HUES48 (cell line): ENCODE measurements around the gene ZNF664.

Source experiments
- H3K27ac ChIP-seq: one replicate; pipeline ENCODE4 v1.7.0; 2013; ENCODE audit warnings: low read depth, low read length, inconsistent platforms
- H3K27me3 ChIP-seq: 2 replicates; pipeline ENCODE4 v1.6.1; 2013; ENCODE audit warnings: mild to moderate bottlenecking, low read length; ENCODE audit not compliant: control insufficient read depth, insufficient read depth
- H3K36me3 ChIP-seq: 2 replicates; pipeline ENCODE4 v1.6.1; 2013; ENCODE audit warnings: low read length; ENCODE audit not compliant: control insufficient read depth, insufficient read depth
- H3K4me1 ChIP-seq: 2 replicates; pipeline ENCODE4 v1.6.1; 2013; ENCODE audit warnings: mild to moderate bottlenecking, low read length; ENCODE audit not compliant: control insufficient read depth, insufficient read depth
- H3K4me3 ChIP-seq: 2 replicates; pipeline ENCODE4 v1.5.1; 2013; ENCODE audit warnings: mild to moderate bottlenecking, low read depth, low read length
- H3K9ac ChIP-seq: 2 replicates; pipeline ENCODE4 v1.6.1; 2013; ENCODE audit warnings: mild to moderate bottlenecking, low read depth, low read length, moderate library complexity
- H3K9me3 ChIP-seq: 2 replicates; pipeline ENCODE4 v1.6.1; 2013; ENCODE audit warnings: low read length; ENCODE audit not compliant: control insufficient read depth, insufficient read depth

Gene ZNF664

GRCh38 chr12:123950476-123951349 lies 22.3 kb upstream of the ZNF664 start:
- H3K9ac ChIP-seq, result no peak overlapping the region
- H3K36me3 ChIP-seq, result no peaks in the 10 kb centered on the region
- no peak overlapping the region for H3K4me3 ChIP-seq
- peaks cover 18% of the 10 kb centered on the region; the same call in 1 of the 2 replicates for H3K27me3 ChIP-seq
- H3K27ac ChIP-seq, result no peak overlapping the region
- H3K4me1 ChIP-seq, result no peaks in the 10 kb centered on the region
- no peaks in the 10 kb centered on the region for H3K9me3 ChIP-seq

GRCh38 chr12:123951467-123951866 lies 21.5 kb upstream of the ZNF664 start:
- peaks cover 21% of the 10 kb centered on the region; the same call in 1 of the 2 replicates for H3K27me3 ChIP-seq
- no peaks in the 10 kb centered on the region for H3K36me3 ChIP-seq
- no peaks in the 10 kb centered on the region for H3K4me1 ChIP-seq
- no peak overlapping the region for H3K4me3 ChIP-seq
- H3K9me3 ChIP-seq, result no peaks in the 10 kb centered on the region
- no peak overlapping the region for H3K27ac ChIP-seq
- no peak overlapping the region for H3K9ac ChIP-seq

GRCh38 chr12:123952037-123952436 lies 21.0 kb upstream of the ZNF664 start:
- Histone ChIP-seq H3K4me3 (no peak overlapping the region), H3K9ac (no peak overlapping the region), H3K27me3 (peaks cover 26% of the 10 kb centered on the region; the same call in 1 of the 2 replicates), H3K9me3 (no peaks in the 10 kb centered on the region), H3K27ac (no peak overlapping the region), H3K36me3 (no peaks in the 10 kb centered on the region), H3K4me1 (no peaks in the 10 kb centered on the region)

GRCh38 chr12:123954647-123955350 lies 18.2 kb upstream of the ZNF664 start:
- peaks cover 44% of the 10 kb centered on the region for H3K27me3 ChIP-seq

GRCh38 chr12:123956249-123956648 lies 16.8 kb upstream of the ZNF664 start:
- peaks cover 58% of the 10 kb centered on the region for H3K27me3 ChIP-seq
- no peaks in the 10 kb centered on the region for H3K4me1 ChIP-seq
- no peak overlapping the region for H3K9ac ChIP-seq
- H3K36me3 ChIP-seq, result no peaks in the 10 kb centered on the region
- H3K9me3 ChIP-seq, result no peaks in the 10 kb centered on the region
- H3K4me3 ChIP-seq, result no peak overlapping the region
- no peak overlapping the region for H3K27ac ChIP-seq

More at GRCh38 chr12:123954647-123955350, 18.2 kb upstream of the ZNF664 start:
- Histone ChIP-seq H3K9me3 (no peaks in the 10 kb centered on the region), H3K27ac (no peak overlapping the region), H3K4me1 (no peaks in the 10 kb centered on the region), H3K4me3 (no peak overlapping the region), H3K36me3 (no peaks in the 10 kb centered on the region), H3K9ac (no peak overlapping the region)

GRCh38 chr12:123957196-123957595 lies 15.8 kb upstream of the ZNF664 start:
- peaks cover 67% of the 10 kb centered on the region for H3K27me3 ChIP-seq
- no peaks in the 10 kb centered on the region for H3K36me3 ChIP-seq
- no peak overlapping the region for H3K4me3 ChIP-seq
- no peaks in the 10 kb centered on the region for H3K4me1 ChIP-seq
- no peak overlapping the region for H3K9ac ChIP-seq
- H3K27ac ChIP-seq, result no peak overlapping the region
- H3K9me3 ChIP-seq, result no peaks in the 10 kb centered on the region

- Histone ChIP-seq H3K4me1 (no peaks in the 10 kb centered on the region), H3K9ac (no peak overlapping the region), H3K9me3 (no peaks in the 10 kb centered on the region), H3K4me3 (no peak overlapping the region), H3K27me3 (peaks cover 75% of the 10 kb centered on the region), H3K36me3 (no peaks in the 10 kb centered on the region), H3K27ac (no peak overlapping the region)
These were observed 14.6 kb upstream of the ZNF664 start for GRCh38 chr12:123958462-123958861.

GRCh38 chr12:123958876-123959275 lies 14.1 kb upstream of the ZNF664 start:
- H3K36me3 ChIP-seq, result no peaks in the 10 kb centered on the region
- no peak overlapping the region for H3K4me3 ChIP-seq
- no peak overlapping the region for H3K27ac ChIP-seq
- H3K4me1 ChIP-seq, result no peaks in the 10 kb centered on the region
- no peak overlapping the region for H3K9ac ChIP-seq
- H3K9me3 ChIP-seq, result no peaks in the 10 kb centered on the region
- H3K27me3 ChIP-seq, result peaks cover 80% of the 10 kb centered on the region

GRCh38 chr12:123960029-123960735 lies 12.8 kb upstream of the ZNF664 start:
- Histone ChIP-seq H3K9ac (no peak overlapping the region), H3K4me1 (no peaks in the 10 kb centered on the region), H3K36me3 (no peaks in the 10 kb centered on the region), H3K27ac (no peak overlapping the region), H3K4me3 (no peak overlapping the region), H3K27me3 (peaks cover 85% of the 10 kb centered on the region), H3K9me3 (no peaks in the 10 kb centered on the region)

- H3K27me3 ChIP-seq, result peaks cover 92% of the 10 kb centered on the region
- no peak overlapping the region for H3K9ac ChIP-seq
- no peaks in the 10 kb centered on the region for H3K9me3 ChIP-seq
- no peak overlapping the region for H3K4me3 ChIP-seq
- H3K27ac ChIP-seq, result no peak overlapping the region
- no peaks in the 10 kb centered on the region for H3K36me3 ChIP-seq
- no peaks in the 10 kb centered on the region for H3K4me1 ChIP-seq
These were observed 12.2 kb upstream of the ZNF664 start for GRCh38 chr12:123960856-123961255.
